ENCODE results near the gene RAB3GAP1. TPM values are rescaled to one million over a fixed set of nuclear protein-coding genes. Genes with fewer than 3 reads are reported as not detected.

The RAB3GAP1 gene
- total RNA-seq, 1 donor from 2014 or later: 46.4 TPM

DNA sequence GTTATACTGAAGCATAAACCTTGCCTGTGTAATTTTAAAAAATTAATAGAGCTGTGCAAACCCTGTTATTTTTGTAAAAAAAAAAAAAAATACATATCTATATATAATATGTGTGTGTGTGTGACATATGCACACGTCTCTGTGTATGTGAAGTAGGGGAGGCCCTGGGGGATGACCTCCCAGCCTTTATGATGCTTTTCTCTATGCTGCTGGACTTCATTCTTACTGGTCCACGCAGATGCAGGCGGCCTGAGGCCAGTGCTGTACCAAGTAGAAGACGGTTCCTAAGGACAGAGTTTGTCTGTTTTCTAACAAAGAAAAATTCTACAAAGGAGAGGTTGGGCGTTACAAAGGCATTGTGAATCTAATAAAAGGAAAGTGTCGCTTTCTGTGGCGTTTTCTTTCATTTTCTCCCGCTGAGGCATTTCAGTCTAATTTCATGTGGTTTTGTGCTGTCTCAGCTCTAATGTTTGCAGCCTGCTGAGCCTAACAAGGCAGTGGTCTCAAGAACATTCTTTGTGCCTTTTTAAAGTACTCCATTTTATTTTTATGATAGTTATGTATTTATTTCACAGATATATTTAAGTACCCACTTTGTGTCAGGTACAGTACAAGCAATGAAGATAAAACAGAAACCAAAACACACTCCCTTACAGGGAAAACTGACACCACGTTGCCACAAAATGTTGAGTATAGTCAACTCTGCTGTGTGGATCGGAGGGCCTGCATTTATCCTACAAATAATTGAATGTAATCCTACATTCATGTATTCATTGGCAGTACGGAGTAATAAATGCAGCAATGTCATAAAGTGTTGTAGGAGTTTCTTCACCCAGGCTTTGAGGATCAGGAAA lies 118.0 kb downstream of the RAB3GAP1 start:
- Histone ChIP-seq H3K36me3 (ENCODE audit: control insufficient read depth in 3 of 3, insufficient read depth in 3 of 3, low read length in 3 of 3) (peaks cover 18 to 48% (median 39%) of the 10 kb centered on the region in 3 donors), H3K9me3 (ENCODE audit: control insufficient read depth in 3 of 3, low read length in 3 of 3) (no peaks in the 10 kb centered on the region), H3K4me1 (ENCODE audit: control insufficient read depth in 3 of 3, insufficient read depth in 3 of 3, low read length in 3 of 3) (no peaks in the 10 kb centered on the region), H3K27me3 (ENCODE audit: control insufficient read depth in 3 of 3, insufficient read depth in 3 of 3, low read length in 3 of 3) (no peaks in the 10 kb centered on the region), H3K9ac (ENCODE audit: low read depth in 1 of 3, low read length in 3 of 3) (no peak overlapping the region), H3K27ac (ENCODE audit: low read depth, low read length) (no peak overlapping the region), H3K4me3 (ENCODE audit: low read length in 3 of 3) (no peak overlapping the region)

DNA sequence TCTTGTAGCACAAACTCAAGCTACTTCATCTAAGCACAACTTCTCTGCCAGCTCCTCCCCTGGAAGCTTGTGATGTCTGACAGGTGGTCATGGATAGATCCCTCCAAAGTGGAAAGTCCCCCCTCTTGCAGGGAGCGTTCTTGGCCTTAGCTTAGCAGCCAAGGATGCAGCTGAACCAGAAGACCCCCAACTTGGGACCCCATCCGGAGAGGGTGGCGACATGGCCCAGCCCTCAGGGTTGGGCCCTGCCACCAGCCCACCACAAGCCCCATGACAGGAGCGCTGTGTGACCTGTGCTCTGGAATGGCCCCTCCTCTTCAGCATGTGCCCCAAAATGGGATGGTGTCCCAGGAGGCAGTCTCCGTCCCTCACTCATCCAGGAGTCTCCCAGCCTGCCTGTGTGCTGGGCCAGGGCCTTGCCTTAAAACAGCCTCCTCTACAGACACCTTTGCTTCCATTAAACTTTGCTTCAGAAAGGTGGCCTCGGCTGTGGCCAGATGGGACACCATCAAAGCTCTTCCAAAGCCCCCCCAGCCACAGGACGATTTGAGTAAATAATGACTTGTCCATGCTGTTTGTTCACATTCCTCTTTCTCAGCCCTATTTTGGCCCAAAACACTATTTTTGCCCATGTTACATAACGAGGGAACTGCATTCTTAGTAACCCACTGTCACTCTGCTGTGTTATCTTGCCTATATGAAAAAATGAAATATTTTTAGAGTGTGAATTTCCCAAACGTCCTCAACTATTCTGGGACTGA lies 122.1 kb downstream of the RAB3GAP1 start:
- Histone ChIP-seq H3K9ac (ENCODE audit: low read depth in 1 of 3, low read length in 3 of 3) (no peak overlapping the region), H3K4me3 (ENCODE audit: low read length in 3 of 3) (no peak overlapping the region), H3K27ac (ENCODE audit: low read depth, low read length) (no peak overlapping the region), H3K36me3 (ENCODE audit: control insufficient read depth in 3 of 3, insufficient read depth in 3 of 3, low read length in 3 of 3) (peaks cover 12 to 27% (median 25%) of the 10 kb centered on the region in 3 donors), H3K4me1 (ENCODE audit: control insufficient read depth in 3 of 3, insufficient read depth in 3 of 3, low read length in 3 of 3) (no peaks in the 10 kb centered on the region), H3K27me3 (ENCODE audit: control insufficient read depth in 3 of 3, insufficient read depth in 3 of 3, low read length in 3 of 3) (no peaks in the 10 kb centered on the region), H3K9me3 (ENCODE audit: control insufficient read depth in 3 of 3, low read length in 3 of 3) (no peaks in the 10 kb centered on the region)

DNA sequence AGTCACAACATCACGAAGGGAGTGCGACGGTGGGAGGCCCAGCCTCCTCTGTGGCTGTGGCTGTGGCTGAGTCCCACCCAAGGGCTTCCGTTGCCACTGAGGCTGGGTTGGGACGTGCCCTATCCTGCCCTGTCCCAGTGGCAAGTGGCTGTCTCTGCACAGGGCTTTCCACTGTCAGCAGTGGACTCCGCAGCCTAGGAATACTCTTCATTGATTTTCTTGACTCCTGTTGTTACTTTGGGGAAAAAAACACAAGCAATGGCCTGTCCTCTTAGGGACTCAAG lies 122.7 kb downstream of the RAB3GAP1 start:
- no peak overlapping the region for H3K27ac ChIP-seq (ENCODE audit: low read depth, low read length)
- H3K4me3 ChIP-seq (ENCODE audit: low read length in 3 of 3): no peak overlapping the region
- H3K9ac ChIP-seq (ENCODE audit: low read depth in 1 of 3, low read length in 3 of 3): no peak overlapping the region
- H3K9me3 ChIP-seq (ENCODE audit: control insufficient read depth in 3 of 3, low read length in 3 of 3): no peaks in the 10 kb centered on the region
- no peaks in the 10 kb centered on the region for H3K4me1 ChIP-seq (ENCODE audit: control insufficient read depth in 3 of 3, insufficient read depth in 3 of 3, low read length in 3 of 3)
- peaks cover 12 to 21% (median 20%) of the 10 kb centered on the region in 3 donors for H3K36me3 ChIP-seq (ENCODE audit: control insufficient read depth in 3 of 3, insufficient read depth in 3 of 3, low read length in 3 of 3)
- no peaks in the 10 kb centered on the region for H3K27me3 ChIP-seq (ENCODE audit: control insufficient read depth in 3 of 3, insufficient read depth in 3 of 3, low read length in 3 of 3)

DNA sequence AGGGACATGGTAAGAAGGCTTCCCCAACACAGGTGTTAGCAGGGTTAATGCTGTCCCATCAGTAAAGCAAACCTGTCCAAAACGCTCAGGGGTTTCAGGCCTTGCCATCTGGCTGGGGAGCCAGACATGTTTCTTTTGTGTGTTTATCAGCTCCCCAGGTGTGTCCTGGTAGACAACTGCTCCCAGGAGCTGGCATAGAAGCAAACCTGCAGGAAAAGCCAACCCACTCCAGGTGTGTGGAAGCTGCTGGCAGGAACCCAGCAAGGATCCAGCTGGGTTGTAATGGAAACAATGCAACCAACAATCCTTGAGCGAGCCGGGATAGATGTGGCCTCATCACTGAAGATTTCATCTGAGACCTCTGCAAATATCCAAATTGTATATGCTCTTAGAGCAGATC lies 123.1 kb downstream of the RAB3GAP1 start:
- H3K27me3 ChIP-seq (ENCODE audit: control insufficient read depth in 3 of 3, insufficient read depth in 3 of 3, low read length in 3 of 3): no peaks in the 10 kb centered on the region
- no peaks in the 10 kb centered on the region for H3K9me3 ChIP-seq (ENCODE audit: control insufficient read depth in 3 of 3, low read length in 3 of 3)
- H3K27ac ChIP-seq (ENCODE audit: low read depth, low read length): no peak overlapping the region
- no peak overlapping the region for H3K4me3 ChIP-seq (ENCODE audit: low read length in 3 of 3)
- no peak overlapping the region for H3K9ac ChIP-seq (ENCODE audit: low read depth in 1 of 3, low read length in 3 of 3)
- H3K4me1 ChIP-seq (ENCODE audit: control insufficient read depth in 3 of 3, insufficient read depth in 3 of 3, low read length in 3 of 3): no peaks in the 10 kb centered on the region
- H3K36me3 ChIP-seq (ENCODE audit: control insufficient read depth in 3 of 3, insufficient read depth in 3 of 3, low read length in 3 of 3): peaks cover 9 to 18% (median 18%) of the 10 kb centered on the region in 3 donors

DNA sequence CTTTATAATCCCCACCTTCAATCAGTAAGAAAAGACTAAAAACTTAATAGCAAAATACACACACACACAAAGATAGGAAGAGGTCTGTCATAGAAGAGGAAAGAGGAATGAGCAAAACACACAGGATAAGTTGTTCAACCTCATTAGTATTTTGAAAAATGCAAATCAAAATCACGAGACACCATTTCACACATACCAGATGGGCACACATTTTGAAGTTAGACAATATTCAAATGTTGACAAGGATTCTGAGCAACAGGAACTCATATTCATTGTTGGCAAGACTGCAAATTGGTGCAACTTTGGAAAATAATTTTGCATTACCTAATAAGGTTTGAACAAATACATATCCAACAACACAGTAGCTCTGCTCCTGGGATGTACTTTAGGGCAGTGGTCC lies 127.6 kb downstream of the RAB3GAP1 start:
- Histone ChIP-seq H3K4me3 (ENCODE audit: low read length in 3 of 3) (no peak overlapping the region), H3K9ac (ENCODE audit: low read depth in 1 of 3, low read length in 3 of 3) (no peak overlapping the region), H3K9me3 (ENCODE audit: control insufficient read depth in 3 of 3, low read length in 3 of 3) (no peaks in the 10 kb centered on the region), H3K27ac (ENCODE audit: low read depth, low read length) (no peak overlapping the region), H3K4me1 (ENCODE audit: control insufficient read depth in 3 of 3, insufficient read depth in 3 of 3, low read length in 3 of 3) (peaks cover 0 to 2% (median 0%) of the 10 kb centered on the region in 3 donors), H3K27me3 (ENCODE audit: control insufficient read depth in 3 of 3, insufficient read depth in 3 of 3, low read length in 3 of 3) (no peaks in the 10 kb centered on the region), H3K36me3 (ENCODE audit: control insufficient read depth in 3 of 3, insufficient read depth in 3 of 3, low read length in 3 of 3) (peaks cover 2 to 6% (median 6%) of the 10 kb centered on the region in 3 donors)

DNA sequence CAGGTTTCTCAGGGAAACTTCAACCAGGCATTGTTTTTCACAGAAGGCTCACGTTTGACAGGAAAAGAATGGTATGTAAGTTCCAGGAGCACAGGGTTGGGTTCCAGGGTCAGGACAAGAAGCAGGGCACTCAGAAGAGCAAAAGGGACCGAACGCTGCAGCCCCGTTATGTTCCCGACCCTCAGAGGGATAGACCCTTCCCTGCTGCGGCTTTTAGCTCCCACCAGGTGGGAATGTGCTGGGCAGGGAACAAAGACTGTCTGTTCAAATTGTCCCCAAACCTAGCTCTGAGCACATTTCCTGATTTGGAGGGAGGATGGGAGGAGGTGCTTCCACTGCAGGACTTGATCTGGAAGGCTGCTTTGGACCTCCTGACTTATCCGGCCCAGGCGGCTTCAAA lies 130.1 kb downstream of the RAB3GAP1 start:
- no peak overlapping the region for H3K4me3 ChIP-seq (ENCODE audit: low read length in 3 of 3)

DNA sequence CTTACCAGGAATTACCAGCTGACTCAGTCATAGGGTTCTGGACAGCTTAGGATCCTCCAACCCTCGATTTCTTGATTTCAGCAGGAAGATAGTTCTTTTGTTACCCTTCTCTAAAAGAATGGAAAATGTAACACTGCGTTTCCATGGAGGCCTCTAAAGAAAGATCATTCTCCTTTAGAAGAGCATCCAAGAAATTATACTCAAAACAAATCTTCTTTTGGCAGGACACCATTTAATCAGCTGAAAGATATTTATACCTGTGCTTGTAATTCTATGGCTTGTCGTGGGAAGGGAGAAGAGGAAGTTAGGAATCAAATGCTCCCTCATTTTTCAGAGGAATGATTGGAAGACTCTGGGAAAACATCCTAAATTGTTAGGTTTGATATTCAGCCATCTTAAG lies 130.5 kb downstream of the RAB3GAP1 start:
- no peaks in the 10 kb centered on the region for H3K9me3 ChIP-seq (ENCODE audit: control insufficient read depth in 3 of 3, low read length in 3 of 3)
- no peak overlapping the region for H3K9ac ChIP-seq (ENCODE audit: low read depth in 1 of 3, low read length in 3 of 3)
- no peaks in the 10 kb centered on the region for H3K36me3 ChIP-seq (ENCODE audit: control insufficient read depth in 3 of 3, insufficient read depth in 3 of 3, low read length in 3 of 3)
- H3K27me3 ChIP-seq (ENCODE audit: control insufficient read depth in 3 of 3, insufficient read depth in 3 of 3, low read length in 3 of 3): no peaks in the 10 kb centered on the region
- H3K4me1 ChIP-seq (ENCODE audit: control insufficient read depth in 3 of 3, insufficient read depth in 3 of 3, low read length in 3 of 3): peaks cover 0 to 2% (median 0%) of the 10 kb centered on the region in 3 donors
- no peak overlapping the region for H3K27ac ChIP-seq (ENCODE audit: low read depth, low read length)
- H3K4me3 ChIP-seq (ENCODE audit: low read length in 3 of 3): no peak overlapping the region

More for the DNA sequence above, 130.1 kb downstream of the RAB3GAP1 start:
- Histone ChIP-seq H3K27me3 (ENCODE audit: control insufficient read depth in 3 of 3, insufficient read depth in 3 of 3, low read length in 3 of 3) (no peaks in the 10 kb centered on the region), H3K4me1 (ENCODE audit: control insufficient read depth in 3 of 3, insufficient read depth in 3 of 3, low read length in 3 of 3) (peaks cover 0 to 2% (median 0%) of the 10 kb centered on the region in 3 donors), H3K9me3 (ENCODE audit: control insufficient read depth in 3 of 3, low read length in 3 of 3) (no peaks in the 10 kb centered on the region), H3K36me3 (ENCODE audit: control insufficient read depth in 3 of 3, insufficient read depth in 3 of 3, low read length in 3 of 3) (no peaks in the 10 kb centered on the region), H3K27ac (ENCODE audit: low read depth, low read length) (no peak overlapping the region), H3K9ac (ENCODE audit: low read depth in 1 of 3, low read length in 3 of 3) (no peak overlapping the region)

DNA sequence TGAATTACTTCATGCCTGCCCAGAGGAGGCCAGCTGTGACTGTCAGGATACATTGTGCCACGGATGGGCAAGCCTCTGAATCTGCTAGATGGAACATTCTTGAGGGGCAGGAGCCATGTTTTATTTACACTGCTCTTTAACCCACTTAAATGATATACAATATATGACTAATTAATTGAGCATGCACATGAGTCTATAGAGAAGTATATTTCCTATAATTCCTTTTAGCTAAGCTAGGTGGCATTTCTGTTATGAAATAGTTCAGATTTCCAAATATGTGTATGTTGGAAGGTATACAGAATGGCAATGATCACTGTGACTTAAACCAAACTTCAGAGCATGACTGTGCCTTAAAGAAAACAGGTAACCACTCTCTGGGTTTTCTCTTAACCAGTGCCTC lies 131.7 kb downstream of the RAB3GAP1 start:
- H3K4me1 ChIP-seq (ENCODE audit: control insufficient read depth in 3 of 3, insufficient read depth in 3 of 3, low read length in 3 of 3): peaks cover 0 to 2% (median 0%) of the 10 kb centered on the region in 3 donors
- H3K27ac ChIP-seq (ENCODE audit: low read depth, low read length): no peak overlapping the region
- H3K27me3 ChIP-seq (ENCODE audit: control insufficient read depth in 3 of 3, insufficient read depth in 3 of 3, low read length in 3 of 3): no peaks in the 10 kb centered on the region
- no peaks in the 10 kb centered on the region for H3K36me3 ChIP-seq (ENCODE audit: control insufficient read depth in 3 of 3, insufficient read depth in 3 of 3, low read length in 3 of 3)
- H3K9me3 ChIP-seq (ENCODE audit: control insufficient read depth in 3 of 3, low read length in 3 of 3): no peaks in the 10 kb centered on the region
- H3K4me3 ChIP-seq (ENCODE audit: low read length in 3 of 3): no peak overlapping the region
- H3K9ac ChIP-seq (ENCODE audit: low read depth in 1 of 3, low read length in 3 of 3): no peak overlapping the region

DNA sequence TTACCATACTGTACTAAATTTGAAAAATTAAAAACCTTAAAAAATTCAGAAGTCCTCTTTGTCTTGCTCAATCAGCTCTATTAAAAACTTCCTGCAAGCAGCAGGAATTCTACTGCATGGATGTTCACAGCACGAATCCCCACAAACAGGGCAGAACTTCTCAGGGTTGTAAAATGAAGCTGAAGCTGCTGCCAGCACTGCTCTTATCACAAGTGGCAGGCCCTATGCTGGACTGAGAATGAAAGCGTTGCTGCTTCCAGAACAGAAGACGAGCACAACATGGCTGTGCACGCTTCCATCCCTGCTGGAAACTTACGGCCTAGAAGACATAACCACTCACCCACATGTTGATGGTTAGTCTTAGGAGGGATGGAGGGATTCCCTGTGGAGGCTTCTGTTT lies 134.0 kb downstream of the RAB3GAP1 start:
- no peaks in the 10 kb centered on the region for H3K9me3 ChIP-seq (ENCODE audit: control insufficient read depth in 3 of 3, low read length in 3 of 3)
- no peaks in the 10 kb centered on the region for H3K36me3 ChIP-seq (ENCODE audit: control insufficient read depth in 3 of 3, insufficient read depth in 3 of 3, low read length in 3 of 3)
- H3K4me1 ChIP-seq (ENCODE audit: control insufficient read depth in 3 of 3, insufficient read depth in 3 of 3, low read length in 3 of 3): no peaks in the 10 kb centered on the region
- H3K27me3 ChIP-seq (ENCODE audit: control insufficient read depth in 3 of 3, insufficient read depth in 3 of 3, low read length in 3 of 3): no peaks in the 10 kb centered on the region
- H3K4me3 ChIP-seq (ENCODE audit: low read length in 3 of 3): no peak overlapping the region
- H3K27ac ChIP-seq (ENCODE audit: low read depth, low read length): no peak overlapping the region
- H3K9ac ChIP-seq (ENCODE audit: low read depth in 1 of 3, low read length in 3 of 3): no peak overlapping the region

DNA sequence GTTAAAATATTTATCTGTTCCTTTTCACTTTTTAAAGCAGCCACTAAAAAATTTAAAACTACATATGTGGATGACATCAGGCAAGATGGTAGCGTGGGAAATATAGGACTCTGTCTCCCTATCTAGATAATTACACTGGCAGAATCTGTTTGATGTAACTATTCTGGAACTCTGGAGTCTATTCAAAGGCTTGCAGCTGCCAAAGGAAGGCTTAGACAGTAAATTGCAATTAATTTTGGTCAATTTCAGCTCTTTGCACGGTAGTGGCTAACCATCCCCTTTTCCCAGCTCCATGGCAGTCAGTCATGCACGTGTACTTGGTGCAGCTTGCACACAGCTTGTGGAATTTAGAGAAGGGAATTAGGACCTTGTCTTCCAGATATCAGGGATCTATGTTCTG lies 135.2 kb downstream of the RAB3GAP1 start:
- no peak overlapping the region for H3K9ac ChIP-seq (ENCODE audit: low read depth in 1 of 3, low read length in 3 of 3)
- H3K4me1 ChIP-seq (ENCODE audit: control insufficient read depth in 3 of 3, insufficient read depth in 3 of 3, low read length in 3 of 3): no peaks in the 10 kb centered on the region
- H3K27ac ChIP-seq (ENCODE audit: low read depth, low read length): no peak overlapping the region
- H3K4me3 ChIP-seq (ENCODE audit: low read length in 3 of 3): no peak overlapping the region
- no peaks in the 10 kb centered on the region for H3K27me3 ChIP-seq (ENCODE audit: control insufficient read depth in 3 of 3, insufficient read depth in 3 of 3, low read length in 3 of 3)
- no peaks in the 10 kb centered on the region for H3K9me3 ChIP-seq (ENCODE audit: control insufficient read depth in 3 of 3, low read length in 3 of 3)
- peaks cover 0 to 2% (median 0%) of the 10 kb centered on the region in 3 donors for H3K36me3 ChIP-seq (ENCODE audit: control insufficient read depth in 3 of 3, insufficient read depth in 3 of 3, low read length in 3 of 3)
